SHP77 treated with DMSO at 0.1 percent for 48 hours (cell line): ENCODE data around the gene CLEC4G.

ENCODE experiments used
- DNase-seq: peaks from one replicate; lab custom pipeline; 2025; lab: John Stamatoyannopoulos, UW

The CLEC4G gene

GRCh38 chr19:7729211-7729610 is 2.7 kb downstream of the CLEC4G start:
- no peak for DNase-seq

- DNase-seq, result no peak
Measured at GRCh38 chr19:7725791-7726190, 6.1 kb downstream of the CLEC4G start.

GRCh38 chr19:7722231-7722651 is 9.7 kb downstream of the CLEC4G start:
- peak; percentile 15 for DNase-seq

- DNase-seq, result no peak
Measured at GRCh38 chr19:7720351-7720750, 11.6 kb downstream of the CLEC4G start.

GRCh38 chr19:7718668-7719067 is 13.2 kb downstream of the CLEC4G start:
- no peak for DNase-seq

GRCh38 chr19:7716762-7717161 is 15.1 kb downstream of the CLEC4G start:
- DNase-seq, result no peak

- no peak for DNase-seq
Measured at GRCh38 chr19:7715671-7716070, 16.2 kb downstream of the CLEC4G start.

- no peak for DNase-seq
Measured at GRCh38 chr19:7710616-7711015, 21.3 kb downstream of the CLEC4G start.

GRCh38 chr19:7709932-7710460 is 21.9 kb downstream of the CLEC4G start:
- DNase-seq, result no peak

GRCh38 chr19:7706955-7707456 is 24.9 kb downstream of the CLEC4G start:
- DNase-seq, result no peak

GRCh38 chr19:7706188-7706954 is 25.5 kb downstream of the CLEC4G start:
- DNase-seq, result no peak

GRCh38 chr19:7705387-7706187 is 26.3 kb downstream of the CLEC4G start:
- DNase-seq, result no peak

GRCh38 chr19:7704280-7705060 is 27.4 kb downstream of the CLEC4G start:
- DNase-seq, result no peak

GRCh38 chr19:7703332-7703731 is 28.6 kb downstream of the CLEC4G start:
- no peak for DNase-seq

- DNase-seq, result no peak
Measured at GRCh38 chr19:7701654-7702457, 30.1 kb downstream of the CLEC4G start, which contains the start of gene FCER2. TSS of gene FCER2 (minus strand) at chr19:7702131. CDS start at chr19:7699760, 2,371 bp downstream.

- no peak for DNase-seq
Measured at GRCh38 chr19:7701049-7701653, 30.8 kb downstream of the CLEC4G start.

- DNase-seq, result no peak
Measured at GRCh38 chr19:7699417-7700401, 32.2 kb downstream of the CLEC4G start.

GRCh38 chr19:7699003-7699402 is 32.9 kb downstream of the CLEC4G start:
- no peak for DNase-seq

- no peak for DNase-seq
Measured at GRCh38 chr19:7698583-7698982, 33.3 kb downstream of the CLEC4G start.
